Hepatocyte (in vitro differentiated cells): ENCODE measurements around the gene TACC2. TPM values are rescaled to one million over a fixed set of nuclear protein-coding genes. Genes with fewer than 3 reads are reported as not detected.

Experiments
- DNase-seq: peaks from one replicate; pipeline ENCODE4 v3.0.0-alpha.2; 2016; ENCODE audit warnings: low spot score
- H2AFZ ChIP-seq: fragments of 200-600 bp; sonication (generic); 2 replicates; pipeline ENCODE4 v1.6.0; 2016; ENCODE audit warnings: antibody characterized with exemption, mild to moderate bottlenecking
- H3K27ac ChIP-seq: fragments of 200-600 bp; sonication (generic); 2 replicates; pipeline ENCODE4 v1.5.1; 2016; ENCODE audit warnings: mild to moderate bottlenecking
- H3K27me3 ChIP-seq: fragments of 200-600 bp; sonication (generic); 2 replicates; pipeline ENCODE4 v1.6.1; 2016
- H3K36me3 ChIP-seq: fragments of 200-600 bp; sonication (generic); replicated peaks from 2 replicates; pipeline ENCODE4 v1.5.1; 2016; ENCODE audit warnings: low read depth; ENCODE audit not compliant: insufficient read depth
- H3K4me1 ChIP-seq: fragments of 200-600 bp; sonication (generic); 2 replicates; pipeline ENCODE4 v1.5.1; 2016; ENCODE audit warnings: mild to moderate bottlenecking, moderate library complexity; ENCODE audit not compliant: insufficient read depth
- H3K4me2 ChIP-seq: fragments of 200-600 bp; sonication (generic); 2 replicates; pipeline ENCODE4 v1.6.0; 2016
- H3K4me3 ChIP-seq: fragments of 200-600 bp; sonication (generic); 2 replicates; pipeline ENCODE4 v1.5.1; 2016; ENCODE audit warnings: mild to moderate bottlenecking
- H3K79me2 ChIP-seq: fragments of 200-600 bp; sonication (generic); 2 replicates; pipeline ENCODE4 v1.6.0; 2017; ENCODE audit warnings: mild to moderate bottlenecking
- H3K9me2 ChIP-seq: fragments of 200-600 bp; sonication (generic); replicated peaks from 2 replicates; pipeline ENCODE4 v1.6.0; 2017; ENCODE audit warnings: mild to moderate bottlenecking; ENCODE audit not compliant: insufficient read depth
- H3K9me3 ChIP-seq: fragments of 200-600 bp; sonication (generic); 2 replicates; pipeline ENCODE4 v1.5.1; 2016; ENCODE audit warnings: low read depth, mild to moderate bottlenecking
- H4K20me1 ChIP-seq: fragments of 200-600 bp; sonication (generic); 2 replicates; pipeline ENCODE4 v1.6.0; 2016; ENCODE audit warnings: mild to moderate bottlenecking; ENCODE audit not compliant: insufficient read depth, poor library complexity, severe bottlenecking
- CTCF ChIP-seq: fragments of 200-600 bp; sonication (generic); IDR thresholded peaks from 2 replicates; pipeline ENCODE4 v1.5.1; 2016; ENCODE audit warnings: antibody characterized with exemption, mild to moderate bottlenecking; ENCODE audit not compliant: poor library complexity
- EZH2 ChIP-seq: fragments of 200-600 bp; sonication (generic); IDR thresholded peaks from 2 replicates; pipeline ENCODE4 v1.6.1; 2016; ENCODE audit warnings: antibody characterized with exemption, mild to moderate bottlenecking, borderline replicate concordance
- EZH2phosphoT487 ChIP-seq: fragments of 200-600 bp; sonication (generic); IDR thresholded peaks from one replicate; pipeline ENCODE4 v1.6.1; 2018; ENCODE audit warnings: antibody characterized with exemption, mild to moderate bottlenecking, low read depth, moderate library complexity; ENCODE audit not compliant: unreplicated experiment, severe bottlenecking
- WGBS: methylation state at CpG from one replicate; pipeline ENCODE4 v1.1.6; 2016; ENCODE audit warnings: low lambda C conversion rate; ENCODE audit errors: missing lambda C conversion rate; 5-methylcytosine and 5-hydroxymethylcytosine counted together
- polyA plus RNA-seq: library from polyadenylated mRNA; unstranded; fragments of >200 nt; fragmentation: Nextera tagmentation; extraction: Ambion mirVana; gene quantifications from 2 replicates; pipeline ENCODE4 v1.2.1, GENCODE V29; 2016
- total RNA-seq: library from RNA; depleted of rRNA; stranded (reverse); fragments of >200 nt; gene quantifications from 2 replicates; pipeline ENCODE4 v1.2.3, GENCODE V29; 2014

The TACC2 gene
- total and polyA plus RNA-seq, 2 experiments from 2014 or later: 20.0 to 34.6 TPM

- no peak overlapping the region for H3K4me3 ChIP-seq
- peaks cover 11% of the 10 kb centered on the region for H3K4me1 ChIP-seq
- no peaks in the 10 kb centered on the region for H3K36me3 ChIP-seq
- no peaks in the 10 kb centered on the region for H3K9me2 ChIP-seq
- no peak for DNase-seq
- peaks cover under 1% of the 10 kb centered on the region for H4K20me1 ChIP-seq
- no peaks in the 10 kb centered on the region for H3K27me3 ChIP-seq
- no peak overlapping the region for H3K4me2 ChIP-seq
- H3K27ac ChIP-seq: no peak overlapping the region
- no peak for TF ChIP-seq CTCF
- no peak for TF ChIP-seq EZH2
- TF ChIP-seq EZH2phosphoT487: no peak
- peaks cover 8% of the 10 kb centered on the region for H3K79me2 ChIP-seq
- H2AFZ ChIP-seq: no peak overlapping the region
- 97% methylated on average over 19 of the region's 26 CpGs for WGBS
- no peaks in the 10 kb centered on the region for H3K9me3 ChIP-seq
These were observed 10.5 kb upstream of the TACC2 start for GRCh38 chr10:121978511-121978910.

GRCh38 chr10:121981346-121981745 is 7.6 kb upstream of the TACC2 start:
- no peak for DNase-seq
- Histone ChIP-seq H3K9me2 (no peaks in the 10 kb centered on the region), H4K20me1 (no peaks in the 10 kb centered on the region), H2AFZ (no peak overlapping the region), H3K36me3 (no peaks in the 10 kb centered on the region), H3K4me2 (no peak overlapping the region), H3K27ac (no peak overlapping the region), H3K79me2 (no peaks in the 10 kb centered on the region), H3K4me1 (no peaks in the 10 kb centered on the region), H3K4me3 (no peak overlapping the region), H3K27me3 (no peaks in the 10 kb centered on the region), H3K9me3 (no peaks in the 10 kb centered on the region)
- 98% methylated on average over 2 of the region's 2 CpGs for WGBS
- TF ChIP-seq EZH2: no peak
- no peak for TF ChIP-seq EZH2phosphoT487
- TF ChIP-seq CTCF: no peak

GRCh38 chr10:121983852-121984251 is 5.1 kb upstream of the TACC2 start:
- Histone ChIP-seq H3K36me3 (no peaks in the 10 kb centered on the region), H3K79me2 (no peaks in the 10 kb centered on the region), H3K4me3 (no peak overlapping the region), H3K4me2 (no peak overlapping the region), H3K9me2 (no peaks in the 10 kb centered on the region), H4K20me1 (no peaks in the 10 kb centered on the region), H2AFZ (no peak overlapping the region), H3K27me3 (no peaks in the 10 kb centered on the region), H3K9me3 (no peaks in the 10 kb centered on the region), H3K27ac (no peak overlapping the region), H3K4me1 (no peaks in the 10 kb centered on the region)
- TF ChIP-seq CTCF (no peak), EZH2phosphoT487 (no peak), EZH2 (no peak)
- no peak for DNase-seq
- 90% methylated on average over 5 of the region's 5 CpGs for WGBS

- H3K9me3 ChIP-seq: no peaks in the 10 kb centered on the region
- H3K4me2 ChIP-seq: no peak overlapping the region
- no peak overlapping the region for H3K27ac ChIP-seq
- H3K36me3 ChIP-seq: no peaks in the 10 kb centered on the region
- no peak overlapping the region for H2AFZ ChIP-seq
- no peak overlapping the region for H3K4me3 ChIP-seq
- no peaks in the 10 kb centered on the region for H3K27me3 ChIP-seq
- no peaks in the 10 kb centered on the region for H3K9me2 ChIP-seq
- H3K4me1 ChIP-seq: no peaks in the 10 kb centered on the region
- H3K79me2 ChIP-seq: no peaks in the 10 kb centered on the region
- DNase-seq: no peak
- 92% methylated on average over 2 of the region's 2 CpGs for WGBS
- TF ChIP-seq EZH2: no peak
- TF ChIP-seq CTCF: no peak
- TF ChIP-seq EZH2phosphoT487: no peak
- no peaks in the 10 kb centered on the region for H4K20me1 ChIP-seq
These were observed 4.5 kb upstream of the TACC2 start for GRCh38 chr10:121984463-121984862.
